HEK293 (cell line): ENCODE measurements around the gene PTPRN2.
"Not testable (repeated sequence)": the region's sequence is repeated elsewhere in the genome, so short reads cannot be mapped to it uniquely, and the experiment has no call there.

ENCODE experiments used
- CTCF ChIA-PET: fragments of 350-600 bp; formaldehyde crosslinking; extraction: SDS; loops from one replicate; lab custom pipeline; 2021; ENCODE audit warnings: antibody characterized with exemption; lab: Yijun Ruan, JAX
- POLR2A ChIA-PET: fragments of 300-600 bp; formaldehyde crosslinking; extraction: SDS; loops from one replicate; lab custom pipeline; 2020; ENCODE audit warnings: antibody characterized with exemption, inconsistent platforms; lab: Yijun Ruan, JAX
- H3K27ac ChIP-seq: fragments of 200-500 bp; sonication (Bioruptor generic); 2 replicates; pipeline ENCODE4 v1.5.1; 2014; ENCODE audit warnings: low read depth, low read length, control low read depth, inconsistent platforms; ENCODE audit errors: extremely low read depth
- H3K36me3 ChIP-seq, 2 experiments: fragments of 200-500 bp in 1 of 2; sonication (Bioruptor generic) in 1 of 2; 1 replicate in 1 of 2; 2 replicates in 1 of 2; pipeline ENCODE4 v1.5.1; 2014 to 2017; ENCODE audit warnings: inconsistent platforms in 2 of 2, low read length in 2 of 2; ENCODE audit not compliant: control insufficient read depth in 2 of 2, insufficient read depth in 1 of 2
- H3K4me1 ChIP-seq: fragments of 200-500 bp; sonication (Bioruptor generic); 2 replicates; pipeline ENCODE4 v1.5.1; 2014; ENCODE audit warnings: mild to moderate bottlenecking, low read length, inconsistent platforms; ENCODE audit not compliant: control insufficient read depth, insufficient read depth
- H3K4me3 ChIP-seq: 2 replicates; pipeline ENCODE4 v1.5.1; 2011; ENCODE audit warnings: low read depth, mild to moderate bottlenecking, control low read depth, low read length, moderate library complexity
- H3K9me3 ChIP-seq: fragments of 200-500 bp; sonication (Bioruptor generic); 2 replicates; pipeline ENCODE4 v1.5.1; 2014; ENCODE audit warnings: low read depth, low read length, inconsistent platforms; ENCODE audit not compliant: control insufficient read depth, insufficient read depth
- KLF10 ChIP-seq: fragments of 450-650 bp; IDR thresholded peaks from 2 replicates; pipeline ENCODE4 v1.5.1; 2018; ENCODE audit warnings: missing biosample characterization, mild to moderate bottlenecking, missing genetic modification characterization
- KLF16 ChIP-seq: fragments of 450-650 bp; formaldehyde crosslinking; IDR thresholded peaks from 2 replicates; pipeline ENCODE4 v1.5.1; 2017; ENCODE audit warnings: missing biosample characterization, missing genetic modification characterization
- KLF7 ChIP-seq: fragments of 450-650 bp; formaldehyde crosslinking; IDR thresholded peaks from 2 replicates; pipeline ENCODE4 v1.5.1; 2016; ENCODE audit warnings: missing biosample characterization, missing genetic modification characterization, borderline replicate concordance
- MYNN ChIP-seq: fragments of 450-650 bp; formaldehyde crosslinking; IDR thresholded peaks from 2 replicates; pipeline ENCODE4 v1.5.1; 2016; ENCODE audit warnings: missing biosample characterization, missing genetic modification characterization, borderline replicate concordance
- OSR2 ChIP-seq: fragments of 450-650 bp; formaldehyde crosslinking; IDR thresholded peaks from 2 replicates; pipeline ENCODE4 v1.5.1; 2016; ENCODE audit warnings: missing biosample characterization, missing genetic modification characterization
- PRDM6 ChIP-seq: fragments of 450-650 bp; formaldehyde crosslinking; IDR thresholded peaks from 2 replicates; pipeline ENCODE4 v1.5.1; 2017; ENCODE audit warnings: missing biosample characterization, missing genetic modification characterization
- RBAK ChIP-seq: fragments of 450-650 bp; formaldehyde crosslinking; IDR thresholded peaks from 2 replicates; pipeline ENCODE4 v1.5.1; 2016; ENCODE audit warnings: missing biosample characterization, missing genetic modification characterization
- YY2 ChIP-seq: fragments of 450-650 bp; formaldehyde crosslinking; IDR thresholded peaks from 2 replicates; pipeline ENCODE4 v1.5.1; 2016; ENCODE audit warnings: missing biosample characterization, missing genetic modification characterization
- ZFP3 ChIP-seq: fragments of 450-650 bp; formaldehyde crosslinking; IDR thresholded peaks from 2 replicates; pipeline ENCODE4 v1.5.1; 2016; ENCODE audit warnings: low read depth, missing biosample characterization, missing genetic modification characterization
- ZNF114 ChIP-seq: fragments of 450-650 bp; formaldehyde crosslinking; IDR thresholded peaks from 2 replicates; pipeline ENCODE4 v1.5.0; 2017; ENCODE audit warnings: missing biosample characterization, missing genetic modification characterization
- ZNF223 ChIP-seq: fragments of 450-650 bp; formaldehyde crosslinking; IDR thresholded peaks from 2 replicates; pipeline ENCODE4 v1.5.1; 2016; ENCODE audit warnings: missing biosample characterization, missing genetic modification characterization
- ZNF24 ChIP-seq: fragments of 450-650 bp; formaldehyde crosslinking; IDR thresholded peaks from 2 replicates; pipeline ENCODE4 v1.5.1; 2016; ENCODE audit warnings: missing biosample characterization, missing genetic modification characterization
- ZNF324 ChIP-seq: fragments of 450-650 bp; formaldehyde crosslinking; IDR thresholded peaks from 2 replicates; pipeline ENCODE4 v1.5.1; 2016; ENCODE audit warnings: missing biosample characterization, missing genetic modification characterization
- ZNF404 ChIP-seq: fragments of 450-650 bp; formaldehyde crosslinking; IDR thresholded peaks from 2 replicates; pipeline ENCODE4 v1.5.1; 2017; ENCODE audit warnings: missing biosample characterization, missing genetic modification characterization
- ZNF426 ChIP-seq: fragments of 450-650 bp; formaldehyde crosslinking; IDR thresholded peaks from 2 replicates; pipeline ENCODE4 v1.5.1; 2017; ENCODE audit warnings: missing biosample characterization, missing genetic modification characterization, mild to moderate bottlenecking, inconsistent platforms, moderate library complexity
- ZNF449 ChIP-seq: fragments of 450-650 bp; formaldehyde crosslinking; IDR thresholded peaks from 2 replicates; pipeline ENCODE4 v1.5.1; 2017; ENCODE audit warnings: missing biosample characterization, mild to moderate bottlenecking, missing genetic modification characterization, moderate library complexity
- ZNF529 ChIP-seq: fragments of 450-650 bp; formaldehyde crosslinking; IDR thresholded peaks from 2 replicates; pipeline ENCODE4 v1.5.1; 2017; ENCODE audit warnings: missing genetic modification characterization, missing biosample characterization; ENCODE audit not compliant: insufficient replicate concordance
- ZNF530 ChIP-seq: fragments of 450-650 bp; formaldehyde crosslinking; IDR thresholded peaks from 2 replicates; pipeline ENCODE4 v1.5.1; 2016; ENCODE audit warnings: low read depth, missing biosample characterization, missing genetic modification characterization
- ZNF623 ChIP-seq: fragments of 450-650 bp; formaldehyde crosslinking; IDR thresholded peaks from 2 replicates; pipeline ENCODE4 v1.5.1; 2016; ENCODE audit warnings: missing biosample characterization, missing genetic modification characterization
- ZNF629 ChIP-seq: fragments of 450-650 bp; formaldehyde crosslinking; IDR thresholded peaks from 2 replicates; pipeline ENCODE4 v1.5.1; 2017; ENCODE audit warnings: missing biosample characterization, missing genetic modification characterization
- ZNF660 ChIP-seq: fragments of 450-650 bp; IDR thresholded peaks from 2 replicates; pipeline ENCODE4 v1.5.1; 2018; ENCODE audit warnings: missing biosample characterization, mild to moderate bottlenecking, missing genetic modification characterization
- ZNF701 ChIP-seq: fragments of 450-650 bp; formaldehyde crosslinking; IDR thresholded peaks from 2 replicates; pipeline ENCODE4 v1.5.1; 2016; ENCODE audit warnings: missing biosample characterization, missing genetic modification characterization
- ZSCAN23 ChIP-seq: fragments of 450-650 bp; formaldehyde crosslinking; IDR thresholded peaks from 2 replicates; pipeline ENCODE4 v1.5.1; 2016; ENCODE audit warnings: missing biosample characterization, missing genetic modification characterization

The PTPRN2 gene

DNA sequence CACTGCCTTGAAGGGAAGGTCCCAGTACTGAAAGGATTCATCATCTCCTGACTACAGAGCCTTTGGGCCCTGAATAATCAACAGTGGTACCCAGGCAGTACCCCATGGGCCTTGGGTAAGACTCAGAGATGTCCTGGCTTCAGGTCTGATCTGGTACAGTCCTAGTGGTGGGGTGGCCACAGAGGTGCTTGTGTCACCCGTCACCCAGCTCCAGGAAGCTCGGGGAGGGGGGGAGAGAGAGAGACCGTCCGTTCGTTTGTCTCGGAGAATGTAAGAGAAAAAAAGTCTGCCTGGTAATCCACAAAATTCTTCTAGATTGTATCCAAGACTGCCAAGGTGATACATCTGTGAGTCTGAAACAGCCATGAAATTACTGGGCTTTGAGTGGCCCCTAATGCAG is 381.3 kb downstream of the PTPRN2 start:
- Histone ChIP-seq H3K9me3 (no peaks in the 10 kb centered on the region), H3K4me3 (no peak overlapping the region), H3K27ac (no peak overlapping the region), H3K36me3 (no peaks in the 10 kb centered on the region), H3K4me1 (no peaks in the 10 kb centered on the region)
- POLR2A ChIA-PET, result no interaction called here
- CTCF ChIA-PET, result no interaction called here
- TF ChIP-seq ZNF223, result no peak
- TF ChIP-seq ZNF404 (tag by site-specific recombination), result no peak
- TF ChIP-seq ZNF530 (tag by site-specific recombination), result no peak
- TF ChIP-seq KLF7 (tag by site-specific recombination), result no peak
- TF ChIP-seq ZNF660, result no peak
- TF ChIP-seq ZNF629 (tag by site-specific recombination), result no peak
- TF ChIP-seq OSR2 (tag by site-specific recombination), result no peak
- no peak for TF ChIP-seq KLF16 (tag by site-specific recombination)
- no peak for TF ChIP-seq ZNF324
- TF ChIP-seq ZNF449, result no peak
- no peak for TF ChIP-seq ZNF701 (tag by site-specific recombination)
- no peak for TF ChIP-seq ZFP3 (tag by site-specific recombination)
- TF ChIP-seq PRDM6 (tag by site-specific recombination), result no peak
- TF ChIP-seq ZNF426 (tag by site-specific recombination), result no peak

DNA sequence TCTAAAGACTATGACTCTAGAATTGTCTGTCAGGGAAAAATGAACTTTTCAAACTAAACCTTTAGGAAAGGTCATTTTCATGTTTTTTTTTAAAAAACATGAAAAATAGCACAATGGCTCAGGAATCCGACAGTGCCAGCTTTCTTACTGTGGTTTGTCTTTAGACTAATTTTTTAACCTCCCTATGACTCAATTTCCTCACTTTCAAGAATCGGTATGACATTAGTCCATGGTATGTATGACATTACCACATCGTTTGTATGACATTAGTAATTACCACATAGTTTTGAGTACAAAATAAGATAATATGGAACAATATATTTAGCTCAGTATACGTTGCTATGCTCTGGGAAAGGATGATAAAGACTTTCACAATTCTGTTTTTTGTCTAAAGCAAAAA is 383.2 kb downstream of the PTPRN2 start:
- ChIA-PET CTCF (no interaction called here), POLR2A (no interaction called here)
- no peaks in the 10 kb centered on the region for H3K9me3 ChIP-seq
- no peak overlapping the region for H3K27ac ChIP-seq
- H3K4me3 ChIP-seq, result no peak overlapping the region
- no peaks in the 10 kb centered on the region for H3K4me1 ChIP-seq
- no peak for TF ChIP-seq RBAK
- TF ChIP-seq ZNF24 (tag by site-specific recombination), result no peak
- no peak for TF ChIP-seq ZSCAN23 (tag by site-specific recombination)
- no peak for TF ChIP-seq YY2 (tag by site-specific recombination)
- TF ChIP-seq ZNF426 (tag by site-specific recombination), result no peak
- TF ChIP-seq KLF10 (tag by site-specific recombination), result no peak
- no peak for TF ChIP-seq MYNN (tag by site-specific recombination)
- no peak for TF ChIP-seq ZNF623 (tag by site-specific recombination)
- no peak for TF ChIP-seq ZNF114 (tag by site-specific recombination)
- TF ChIP-seq ZNF529 (tag by site-specific recombination), result no peak
- no peaks in the 10 kb centered on the region for H3K36me3 ChIP-seq

DNA sequence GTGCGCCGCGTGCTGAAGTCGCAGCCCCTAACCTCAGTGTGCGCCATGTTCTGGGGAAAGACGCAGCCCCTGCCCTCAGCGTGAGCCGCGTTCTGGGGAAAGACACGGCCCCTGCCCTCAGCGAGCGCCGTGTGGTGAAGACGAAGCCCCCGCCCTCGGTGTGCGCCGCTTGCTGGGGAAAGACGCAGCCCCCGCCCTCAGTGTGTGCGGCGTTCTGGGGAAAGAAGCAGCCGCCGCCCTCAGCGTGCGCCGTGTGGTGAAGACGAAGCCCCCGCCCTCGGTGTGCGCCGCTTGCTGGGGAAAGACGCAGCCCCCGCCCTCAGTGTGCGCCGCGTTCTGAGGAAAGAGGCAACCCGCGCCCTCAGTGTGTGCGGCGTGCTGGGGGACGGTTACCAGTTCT is 383.7 kb downstream of the PTPRN2 start:
- H3K9me3 ChIP-seq, H3K4me1 ChIP-seq, CTCF ChIA-PET, H3K4me3 ChIP-seq, H3K36me3 ChIP-seq, POLR2A ChIA-PET, H3K27ac ChIP-seq: not testable (repeated sequence)
